Neural cell (in vitro differentiated cells): ENCODE measurements around the gene RECQL. TPM values are rescaled to one million over a fixed set of nuclear protein-coding genes. Genes with fewer than 3 reads are reported as not detected.

Experiments
- H2AFZ ChIP-seq: fragments of 200-600, 300-800 bp; sonication (generic), shearing (Covaris generic); 2 replicates; pipeline ENCODE4 v1.6.0; 2014; ENCODE audit warnings: low read depth, mild to moderate bottlenecking, antibody characterized with exemption, low read length, moderate library complexity
- H3F3A ChIP-seq: fragments of 200-600 bp; shearing (Covaris generic); 2 replicates; pipeline ENCODE4 v1.6.1; 2016; ENCODE audit warnings: mild to moderate bottlenecking, moderate library complexity, mixed read lengths, antibody characterized with exemption, low read length; ENCODE audit not compliant: insufficient read depth, poor library complexity, severe bottlenecking
- H3K27ac ChIP-seq: fragments of 200-600, 300-800 bp; sonication (generic), shearing (Covaris generic); 2 replicates; pipeline ENCODE4 v1.5.1; 2014; ENCODE audit warnings: mild to moderate bottlenecking, low read length, moderate library complexity
- H3K27me3 ChIP-seq: fragments of 300-800, 200-600 bp; sonication (generic), shearing (Covaris generic); 2 replicates; pipeline ENCODE4 v1.6.0; 2014; ENCODE audit warnings: mild to moderate bottlenecking, low read depth, low read length, moderate library complexity; ENCODE audit not compliant: insufficient read depth
- H3K36me3 ChIP-seq: fragments of 300-800, 200-600 bp; sonication (generic), shearing (Covaris generic); 2 replicates; pipeline ENCODE4 v1.5.1; 2014; ENCODE audit warnings: mild to moderate bottlenecking, antibody characterized with exemption, low read length, moderate library complexity; ENCODE audit not compliant: insufficient read depth
- H3K4me2 ChIP-seq: fragments of 300-800, 200-600 bp; sonication (generic), shearing (Covaris generic); 2 replicates; pipeline ENCODE4 v1.6.0; 2014; ENCODE audit warnings: mild to moderate bottlenecking, low read length
- H3K4me3 ChIP-seq: fragments of 300-800, 200-600 bp; sonication (generic), shearing (Covaris generic); 2 replicates; pipeline ENCODE4 v1.5.1; 2014; ENCODE audit warnings: mild to moderate bottlenecking, low read length, moderate library complexity
- H3K79me2 ChIP-seq: fragments of 200-600 bp; shearing (Covaris generic); replicated peaks from 2 replicates; pipeline ENCODE4 v1.6.0; 2014; ENCODE audit warnings: mild to moderate bottlenecking, low read length, moderate library complexity; ENCODE audit not compliant: insufficient read depth
- H3K9ac ChIP-seq: fragments of 300-800, 200-600 bp; sonication (generic), shearing (Covaris generic); 2 replicates; pipeline ENCODE4 v1.6.1; 2016; ENCODE audit warnings: mild to moderate bottlenecking, low read length, mixed read lengths
- H3K9me2 ChIP-seq: fragments of 200-600 bp; shearing (Covaris generic); 2 replicates; pipeline ENCODE4 v1.6.1; 2016; ENCODE audit warnings: mild to moderate bottlenecking, low read length, mixed read lengths; ENCODE audit not compliant: insufficient read depth
- H3K9me3 ChIP-seq: fragments of 200-600, 300-800 bp; sonication (generic), shearing (Covaris generic); 2 replicates; pipeline ENCODE4 v1.6.1; 2016; ENCODE audit warnings: mild to moderate bottlenecking, mixed run types, low read length, moderate library complexity, mixed read lengths
- H4K20me1 ChIP-seq: fragments of 200-600 bp; shearing (Covaris generic); 2 replicates; pipeline ENCODE4 v1.6.1; 2016; ENCODE audit warnings: mild to moderate bottlenecking, mixed run types; ENCODE audit not compliant: insufficient read depth
- EP300 ChIP-seq: fragments of 450-650 bp; conservative IDR thresholded peaks from 2 replicates; pipeline ENCODE4 v1.6.1; 2014; ENCODE audit warnings: antibody characterized with exemption, mild to moderate bottlenecking, moderate library complexity; ENCODE audit not compliant: poor library complexity, severe bottlenecking
- EZH2 ChIP-seq: fragments of 200-600, 300-800 bp; shearing (Covaris generic), sonication (generic); IDR thresholded peaks from 2 replicates; pipeline ENCODE4 v1.6.1; 2014; ENCODE audit warnings: antibody characterized with exemption, low read length, borderline replicate concordance, mild to moderate bottlenecking; ENCODE audit not compliant: insufficient read depth, poor library complexity, severe bottlenecking
- MXI1 ChIP-seq: fragments of 450-650 bp; conservative IDR thresholded peaks from 2 replicates; pipeline ENCODE4 v1.6.1; 2014; ENCODE audit warnings: antibody characterized with exemption, mild to moderate bottlenecking; ENCODE audit not compliant: poor library complexity, severe bottlenecking
- POLR2AphosphoS5 ChIP-seq: IDR thresholded peaks from 2 replicates; pipeline ENCODE4 v1.6.1; 2012
- RAD21 ChIP-seq: fragments of 450-650 bp; conservative IDR thresholded peaks from 2 replicates; pipeline ENCODE4 v1.6.1; 2014; ENCODE audit warnings: antibody characterized with exemption, mild to moderate bottlenecking, moderate library complexity
- SMC3 ChIP-seq: fragments of 450-650 bp; conservative IDR thresholded peaks from 2 replicates; pipeline ENCODE4 v1.6.1; 2014; ENCODE audit warnings: antibody characterized with exemption, mild to moderate bottlenecking, moderate library complexity; ENCODE audit not compliant: poor library complexity
- TAF1 ChIP-seq: IDR thresholded peaks from 2 replicates; pipeline ENCODE4 v1.6.1; 2012; ENCODE audit warnings: low read depth
- polyA plus RNA-seq: library from polyadenylated mRNA; depleted of rRNA; stranded (reverse); fragments of >200 nt; gene quantifications from 2 replicates; pipeline ENCODE4 v1.2.3, GENCODE V29; 2014
- TF ChIP-seq, protein P1 (sequence below): fragments of 450-650 bp; IDR thresholded peaks from 2 replicates; pipeline ENCODE4 v1.5.1; 2014; ENCODE audit warnings: antibody characterized with exemption, mild to moderate bottlenecking, moderate library complexity; ENCODE audit not compliant: poor library complexity, severe bottlenecking
- TF ChIP-seq, protein P2 (sequence below): IDR thresholded peaks from 2 replicates; pipeline ENCODE4 v1.6.1; 2012; ENCODE audit warnings: borderline replicate concordance

RECQL gene
- polyA plus RNA-seq, 1 donor from 2014 or later: 29.2 TPM

DNA sequence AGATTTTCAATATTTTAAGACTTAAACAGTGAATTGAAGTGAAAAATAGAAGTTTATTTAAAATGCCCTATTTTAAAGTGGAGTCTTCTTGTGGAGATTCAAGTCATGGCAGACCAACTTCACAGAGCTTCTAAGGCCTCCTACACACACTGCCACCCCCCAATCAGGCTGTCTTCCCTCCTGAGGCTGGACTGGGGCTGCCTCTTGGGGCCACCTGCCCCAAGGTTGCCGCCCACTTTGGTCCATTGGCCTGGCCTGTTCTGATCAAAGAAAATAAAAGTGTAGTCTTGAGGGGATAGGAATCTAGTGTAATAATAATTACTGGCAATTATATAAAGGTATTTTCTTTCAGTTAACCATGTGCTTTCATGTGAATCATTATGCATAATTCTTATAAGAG, 1.4 kb upstream of the RECQL start:
- H3K27me3 ChIP-seq: no peaks in the 10 kb centered on the region
- H2AFZ ChIP-seq: no peak overlapping the region
- H4K20me1 ChIP-seq: no peaks in the 10 kb centered on the region
- H3K9ac ChIP-seq: peak overlapping the region; percentile 81
- TF ChIP-seq EP300 (no peak), POLR2AphosphoS5 (no peak), EZH2 (no peak), MXI1 (no peak), RAD21 (no peak), SMC3 (no peak), TAF1 (no peak)
- TF ChIP-seq, protein P1, sequence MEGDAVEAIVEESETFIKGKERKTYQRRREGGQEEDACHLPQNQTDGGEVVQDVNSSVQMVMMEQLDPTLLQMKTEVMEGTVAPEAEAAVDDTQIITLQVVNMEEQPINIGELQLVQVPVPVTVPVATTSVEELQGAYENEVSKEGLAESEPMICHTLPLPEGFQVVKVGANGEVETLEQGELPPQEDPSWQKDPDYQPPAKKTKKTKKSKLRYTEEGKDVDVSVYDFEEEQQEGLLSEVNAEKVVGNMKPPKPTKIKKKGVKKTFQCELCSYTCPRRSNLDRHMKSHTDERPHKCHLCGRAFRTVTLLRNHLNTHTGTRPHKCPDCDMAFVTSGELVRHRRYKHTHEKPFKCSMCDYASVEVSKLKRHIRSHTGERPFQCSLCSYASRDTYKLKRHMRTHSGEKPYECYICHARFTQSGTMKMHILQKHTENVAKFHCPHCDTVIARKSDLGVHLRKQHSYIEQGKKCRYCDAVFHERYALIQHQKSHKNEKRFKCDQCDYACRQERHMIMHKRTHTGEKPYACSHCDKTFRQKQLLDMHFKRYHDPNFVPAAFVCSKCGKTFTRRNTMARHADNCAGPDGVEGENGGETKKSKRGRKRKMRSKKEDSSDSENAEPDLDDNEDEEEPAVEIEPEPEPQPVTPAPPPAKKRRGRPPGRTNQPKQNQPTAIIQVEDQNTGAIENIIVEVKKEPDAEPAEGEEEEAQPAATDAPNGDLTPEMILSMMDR: no peak
- TF ChIP-seq, protein P2, sequence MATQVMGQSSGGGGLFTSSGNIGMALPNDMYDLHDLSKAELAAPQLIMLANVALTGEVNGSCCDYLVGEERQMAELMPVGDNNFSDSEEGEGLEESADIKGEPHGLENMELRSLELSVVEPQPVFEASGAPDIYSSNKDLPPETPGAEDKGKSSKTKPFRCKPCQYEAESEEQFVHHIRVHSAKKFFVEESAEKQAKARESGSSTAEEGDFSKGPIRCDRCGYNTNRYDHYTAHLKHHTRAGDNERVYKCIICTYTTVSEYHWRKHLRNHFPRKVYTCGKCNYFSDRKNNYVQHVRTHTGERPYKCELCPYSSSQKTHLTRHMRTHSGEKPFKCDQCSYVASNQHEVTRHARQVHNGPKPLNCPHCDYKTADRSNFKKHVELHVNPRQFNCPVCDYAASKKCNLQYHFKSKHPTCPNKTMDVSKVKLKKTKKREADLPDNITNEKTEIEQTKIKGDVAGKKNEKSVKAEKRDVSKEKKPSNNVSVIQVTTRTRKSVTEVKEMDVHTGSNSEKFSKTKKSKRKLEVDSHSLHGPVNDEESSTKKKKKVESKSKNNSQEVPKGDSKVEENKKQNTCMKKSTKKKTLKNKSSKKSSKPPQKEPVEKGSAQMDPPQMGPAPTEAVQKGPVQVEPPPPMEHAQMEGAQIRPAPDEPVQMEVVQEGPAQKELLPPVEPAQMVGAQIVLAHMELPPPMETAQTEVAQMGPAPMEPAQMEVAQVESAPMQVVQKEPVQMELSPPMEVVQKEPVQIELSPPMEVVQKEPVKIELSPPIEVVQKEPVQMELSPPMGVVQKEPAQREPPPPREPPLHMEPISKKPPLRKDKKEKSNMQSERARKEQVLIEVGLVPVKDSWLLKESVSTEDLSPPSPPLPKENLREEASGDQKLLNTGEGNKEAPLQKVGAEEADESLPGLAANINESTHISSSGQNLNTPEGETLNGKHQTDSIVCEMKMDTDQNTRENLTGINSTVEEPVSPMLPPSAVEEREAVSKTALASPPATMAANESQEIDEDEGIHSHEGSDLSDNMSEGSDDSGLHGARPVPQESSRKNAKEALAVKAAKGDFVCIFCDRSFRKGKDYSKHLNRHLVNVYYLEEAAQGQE: no peak
- H3K27ac ChIP-seq: peak overlapping the region; percentile 84
- no peaks in the 10 kb centered on the region for H3F3A ChIP-seq
- H3K79me2 ChIP-seq: peaks cover 73% of the 10 kb centered on the region
- no peaks in the 10 kb centered on the region for H3K36me3 ChIP-seq
- H3K4me3 ChIP-seq: peak overlapping the region; percentile 81
- H3K4me2 ChIP-seq: peak overlapping the region; percentile 88
- H3K9me3 ChIP-seq: no peaks in the 10 kb centered on the region
- no peaks in the 10 kb centered on the region for H3K9me2 ChIP-seq

DNA sequence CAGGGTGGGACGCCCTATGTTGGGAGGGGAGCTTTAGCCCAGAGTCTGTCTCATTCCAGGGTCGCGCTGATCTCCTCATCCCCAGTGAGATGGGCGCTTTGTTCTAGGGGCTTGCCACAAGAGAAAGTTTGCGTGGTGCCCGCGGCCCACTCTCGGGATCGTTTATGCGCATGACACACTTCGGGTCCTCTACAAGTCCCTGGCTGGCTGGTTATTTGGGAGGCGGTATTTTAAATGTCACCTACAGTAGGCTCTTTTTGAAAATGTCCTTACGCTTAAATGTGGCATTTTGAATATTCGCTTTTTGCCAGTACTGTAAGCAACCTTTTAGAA, 695 bp upstream of the RECQL start:
- Histone ChIP-seq H3K9me3 (no peaks in the 10 kb centered on the region), H3K79me2 (peaks cover 71% of the 10 kb centered on the region), H3F3A (no peaks in the 10 kb centered on the region), H3K27ac (peak overlapping the region; percentile 84), H3K4me2 (peak overlapping the region; percentile 88), H3K9me2 (no peaks in the 10 kb centered on the region), H3K27me3 (no peaks in the 10 kb centered on the region), H3K36me3 (no peaks in the 10 kb centered on the region), H2AFZ (peak overlapping the region; percentile 78), H3K4me3 (peak overlapping the region; percentile 81), H3K9ac (peak overlapping the region; percentile 81), H4K20me1 (no peaks in the 10 kb centered on the region)
- TF ChIP-seq SMC3: no peak
- no peak for TF ChIP-seq MXI1
- no peak for TF ChIP-seq POLR2AphosphoS5
- TF ChIP-seq EP300: no peak
- TF ChIP-seq RAD21: no peak
- TF ChIP-seq, protein P1: no peak
- TF ChIP-seq EZH2: no peak
- TF ChIP-seq, protein P2: no peak
- no peak for TF ChIP-seq TAF1
